Ecto neural progenitor cell (in vitro differentiated cells): ENCODE data around the gene PHOX2A.
"Not testable (repeated sequence)": the region's sequence is repeated elsewhere in the genome, so short reads cannot be mapped to it uniquely, and the experiment has no call there.

Experiments used
- DNase-seq: peaks from one replicate; pipeline ENCODE4 v3.0.0-alpha.2; 2018; ENCODE audit warnings: low spot score

The PHOX2A gene

GRCh38 chr11:72222106-72222891 is 21.7 kb downstream of the PHOX2A start:
- peak; percentile 53 for DNase-seq

GRCh38 chr11:72221386-72222075 is 22.4 kb downstream of the PHOX2A start:
- peak; percentile 41 for DNase-seq

GRCh38 chr11:72220696-72221363 is 23.1 kb downstream of the PHOX2A start:
- peak; percentile 35 for DNase-seq

- DNase-seq, result peak; percentile 26
These were observed 25.7 kb downstream of the PHOX2A start for GRCh38 chr11:72218251-72218745.

GRCh38 chr11:72217841-72218240 is 26.1 kb downstream of the PHOX2A start:
- DNase-seq, result peak; percentile 21

GRCh38 chr11:72216638-72217037 is 27.3 kb downstream of the PHOX2A start, which contains the start of gene FOLR2:
TSS of gene FOLR2 (plus strand) at chr11:72216794. CDS start at chr11:72218585, 1,791 bp downstream.
- peak; percentile 7 for DNase-seq

- DNase-seq, result peak; percentile 25
These were observed 34.9 kb downstream of the PHOX2A start for GRCh38 chr11:72209101-72209500.

GRCh38 chr11:72208281-72208680 is 35.7 kb downstream of the PHOX2A start:
- peak; percentile 12 for DNase-seq

GRCh38 chr11:72206794-72207193 is 37.2 kb downstream of the PHOX2A start:
- not testable (repeated sequence) for DNase-seq

GRCh38 chr11:72204886-72205285 is 39.1 kb downstream of the PHOX2A start:
- no peak for DNase-seq

GRCh38 chr11:72203163-72203562 is 40.8 kb downstream of the PHOX2A start:
- no peak for DNase-seq

GRCh38 chr11:72202571-72202970 is 41.4 kb downstream of the PHOX2A start:
- no peak for DNase-seq

GRCh38 chr11:72201445-72201844 is 42.5 kb downstream of the PHOX2A start:
- not testable (repeated sequence) for DNase-seq

GRCh38 chr11:72195518-72196270 is 48.3 kb downstream of the PHOX2A start:
- no peak for DNase-seq

- DNase-seq, result peak; percentile 52
These were observed 52.0 kb downstream of the PHOX2A start, which contains the start of gene FOLR1 for GRCh38 chr11:72191961-72192381. TSS of gene FOLR1 (plus strand) at chr11:72192140. CDS start at chr11:72192174, 34 bp downstream.

- DNase-seq, result peak; percentile 58
These were observed 53.3 kb downstream of the PHOX2A start for GRCh38 chr11:72190631-72191071.

- DNase-seq, result no peak
These were observed 54.3 kb downstream of the PHOX2A start for GRCh38 chr11:72189455-72190250.
